ENCODE data around the gene TMPRSS11E.
"Not testable (repeated sequence)": the region's sequence is repeated elsewhere in the genome, so short reads cannot be mapped to it uniquely, and the experiment has no call there.

Gene TMPRSS11E

GRCh38 chr4:68463796-68464195 lies 16.5 kb downstream of the TMPRSS11E start:
- DNase-seq: no peak

GRCh38 chr4:68465058-68465457 lies 17.8 kb downstream of the TMPRSS11E start:
- no peak for DNase-seq

DNA sequence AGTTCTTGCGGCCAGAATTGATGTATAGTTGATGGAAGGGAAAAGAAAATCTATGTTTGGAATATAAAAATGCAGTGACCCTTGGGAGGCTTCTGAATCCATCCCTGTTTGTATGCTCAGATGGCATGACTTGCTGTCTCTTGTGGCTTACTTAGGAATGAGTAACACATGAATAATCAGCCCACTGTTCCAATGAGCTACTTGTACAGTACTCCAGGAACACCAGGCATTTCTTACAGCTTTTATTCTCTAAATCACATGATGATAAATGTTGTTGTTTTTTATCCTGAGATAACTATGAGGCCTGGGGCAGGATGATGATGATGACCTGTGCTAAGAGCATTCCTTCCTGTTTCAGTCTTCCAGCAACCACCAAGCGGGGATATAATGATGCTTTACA lies 18.9 kb downstream of the TMPRSS11E start:
- DNase-seq: no peak

GRCh38 chr4:68466751-68467150 lies 19.5 kb downstream of the TMPRSS11E start:
- no peak for DNase-seq

DNA sequence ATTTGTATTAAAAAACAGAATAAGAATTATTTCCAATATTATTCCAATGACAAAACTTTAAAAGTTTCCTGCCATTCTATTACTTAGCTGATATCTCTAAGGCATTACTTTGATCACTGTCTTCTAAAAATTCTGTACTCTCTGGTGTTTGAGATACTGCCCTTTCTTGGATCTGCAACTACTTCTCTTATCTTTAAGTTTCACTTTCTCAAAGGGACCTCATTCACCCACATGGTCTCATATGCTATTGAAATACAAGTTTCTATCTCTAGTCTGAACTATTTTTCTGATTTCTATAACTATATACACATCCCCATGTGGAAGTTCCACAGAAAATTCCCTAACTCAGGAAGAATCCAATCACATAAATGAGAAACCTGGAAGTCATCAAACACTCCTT lies 22.2 kb downstream of the TMPRSS11E start:
- no peak for DNase-seq

DNA sequence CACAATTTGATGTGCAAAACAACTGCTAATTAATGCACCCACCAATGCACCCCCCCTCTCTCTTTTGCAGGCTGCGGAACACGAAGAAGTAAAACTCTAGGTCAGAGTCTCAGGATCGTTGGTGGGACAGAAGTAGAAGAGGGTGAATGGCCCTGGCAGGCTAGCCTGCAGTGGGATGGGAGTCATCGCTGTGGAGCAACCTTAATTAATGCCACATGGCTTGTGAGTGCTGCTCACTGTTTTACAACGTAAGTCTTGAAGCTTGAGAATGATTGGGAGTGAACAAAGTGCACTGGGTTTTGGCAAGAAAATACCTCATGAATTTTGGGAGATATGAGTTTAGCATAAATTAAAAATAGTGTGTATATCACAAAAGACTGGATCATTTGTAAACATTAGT lies 28.9 kb downstream of the TMPRSS11E start:
- DNase-seq: no peak

DNA sequence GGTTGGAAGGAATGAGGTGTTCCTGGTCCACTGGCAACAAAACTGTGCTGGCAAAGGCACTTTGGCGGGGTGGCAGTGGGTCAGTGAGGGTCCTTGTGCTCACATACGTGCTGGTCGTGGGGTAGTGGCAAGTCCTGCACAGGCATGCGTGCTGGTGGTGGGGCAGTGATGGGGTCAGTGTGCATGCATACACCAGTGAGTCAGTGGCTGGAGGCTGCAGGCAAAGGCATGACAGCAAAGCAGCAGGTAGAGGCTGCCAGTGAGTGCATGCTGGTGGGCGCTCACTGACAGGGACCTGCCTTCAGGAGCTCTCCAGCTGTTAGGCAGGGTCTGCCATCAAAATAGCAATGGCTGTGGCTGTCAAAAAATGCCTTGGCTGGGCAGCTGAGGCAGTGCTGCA lies 42.1 kb downstream of the TMPRSS11E start:
- no peak for DNase-seq

DNA sequence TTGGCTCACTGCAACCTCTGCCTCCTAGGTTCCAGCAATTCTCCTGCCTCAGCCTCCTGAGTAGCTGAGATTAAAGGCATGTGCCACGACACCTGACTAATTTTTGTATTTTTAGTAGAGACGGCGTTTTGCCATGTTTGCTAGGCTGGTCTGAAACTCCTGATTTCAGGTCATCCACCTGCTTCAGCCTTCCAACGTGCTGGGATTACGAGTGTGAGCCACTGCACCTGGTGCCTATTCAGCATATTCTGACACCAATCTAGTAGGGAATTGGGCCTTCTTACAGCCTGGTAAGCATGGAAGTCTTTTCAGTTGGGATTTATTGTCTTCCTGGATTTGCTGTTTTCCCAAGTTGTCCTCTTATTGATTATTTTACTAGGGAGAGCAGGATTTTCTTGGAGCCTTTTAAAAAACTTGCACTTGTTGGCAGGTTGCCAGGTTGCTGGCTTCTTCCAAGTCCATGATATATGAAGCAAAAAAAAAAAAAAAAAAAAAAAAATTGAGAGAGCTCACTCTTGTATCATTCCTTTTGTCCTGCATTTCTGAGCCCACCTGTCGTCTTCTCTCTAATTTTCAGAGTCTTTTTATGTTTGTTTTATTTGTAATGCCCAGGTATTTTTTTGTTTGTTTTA lies 43.7 kb downstream of the TMPRSS11E start:
- no peak for DNase-seq

GRCh38 chr4:68494688-68495087 lies 47.4 kb downstream of the TMPRSS11E start:
- DNase-seq: no peak

DNA sequence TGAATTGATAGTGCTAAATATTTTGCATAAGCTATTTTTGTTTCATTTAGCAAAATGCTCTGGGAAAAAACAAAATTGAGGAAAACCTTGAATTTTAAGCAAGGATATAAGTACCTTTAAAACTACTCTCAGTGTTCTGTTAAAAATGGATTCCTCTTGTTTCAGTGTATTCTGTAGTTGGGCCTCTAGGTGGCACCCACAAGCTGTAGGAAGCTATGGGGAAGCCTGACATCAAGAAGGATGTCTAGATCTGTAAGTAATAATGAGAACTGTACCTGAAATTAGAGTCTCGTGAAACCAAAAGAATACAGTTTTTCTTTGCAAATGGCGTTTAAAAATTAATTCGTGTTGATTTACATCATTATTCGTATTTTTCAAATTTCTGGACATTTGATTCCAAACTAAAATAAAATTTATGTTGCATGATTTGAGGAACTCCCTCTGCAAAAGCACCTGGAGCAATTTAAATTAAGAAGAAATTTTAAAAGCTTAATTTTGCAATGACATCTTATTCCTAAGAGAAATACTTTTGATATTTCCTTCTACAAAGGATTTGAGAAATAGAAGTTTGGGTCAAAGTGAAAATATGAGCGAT lies 51.2 kb downstream of the TMPRSS11E start:
- peak; percentile 56 for DNase-seq

GRCh38 chr4:68499021-68499420 lies 51.8 kb downstream of the TMPRSS11E start:
- DNase-seq: no peak

DNA sequence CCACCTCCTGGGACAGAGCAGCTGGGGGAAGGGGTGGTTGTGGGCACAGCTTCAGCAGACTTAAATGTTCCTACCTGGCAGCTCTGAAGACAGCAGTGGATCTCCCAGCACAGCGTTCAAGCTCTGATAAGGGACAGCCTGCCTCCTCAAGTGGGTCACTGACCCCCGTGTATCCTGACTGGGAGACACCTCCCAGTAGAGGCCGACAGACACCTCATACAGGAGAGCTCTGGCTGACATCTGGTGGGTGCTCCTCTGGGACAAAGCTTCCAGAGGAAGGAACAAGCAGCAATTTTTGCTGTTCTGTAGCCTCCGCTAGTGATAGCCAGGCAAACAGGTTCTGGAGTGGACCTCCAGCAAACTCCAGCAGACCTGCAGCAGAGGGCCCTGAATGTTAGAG lies 56.2 kb downstream of the TMPRSS11E start:
- not testable (repeated sequence) for DNase-seq

DNA sequence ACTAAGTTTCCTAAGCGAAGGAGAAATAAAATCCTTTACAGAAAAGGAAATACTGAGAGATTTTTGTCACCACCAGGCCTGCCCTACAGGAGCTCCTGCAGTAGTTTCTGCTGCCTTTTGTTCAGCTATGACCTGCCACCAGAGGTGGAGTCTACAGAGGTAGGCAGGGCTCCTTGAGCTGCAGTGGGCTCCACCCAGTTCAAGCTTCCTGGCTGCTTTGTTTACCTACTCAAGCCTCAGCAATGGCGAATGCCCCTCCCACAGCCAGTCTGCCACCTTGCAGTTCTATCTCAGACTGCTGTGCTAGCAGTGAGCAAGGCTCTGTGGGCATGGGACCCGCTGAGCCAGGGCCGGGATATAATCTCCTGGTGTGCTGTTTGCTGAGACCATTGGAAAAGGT lies 57.6 kb downstream of the TMPRSS11E start:
- not testable (repeated sequence) for DNase-seq

DNA sequence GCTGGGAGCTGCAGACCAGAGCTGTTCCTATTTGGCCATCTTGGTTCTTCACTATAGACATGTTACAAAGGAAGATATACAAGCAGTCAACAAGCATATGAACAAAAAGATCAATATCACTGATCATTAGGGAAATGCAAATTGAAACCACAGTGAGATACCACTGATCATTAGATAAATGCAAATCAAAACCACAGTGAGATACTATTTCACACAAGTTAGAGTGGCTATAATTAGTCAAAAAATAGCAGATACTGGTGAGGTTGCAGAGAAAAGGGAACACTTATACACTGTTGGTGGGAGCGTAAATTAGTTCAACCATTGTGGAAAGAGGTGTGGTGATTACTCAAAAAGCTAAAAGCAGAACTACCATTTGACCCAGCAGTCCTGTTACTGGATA lies 58.2 kb downstream of the TMPRSS11E start:
- DNase-seq: not testable (repeated sequence)

GRCh38 chr4:68518889-68519288 lies 71.6 kb downstream of the TMPRSS11E start:
- no peak for DNase-seq

DNA sequence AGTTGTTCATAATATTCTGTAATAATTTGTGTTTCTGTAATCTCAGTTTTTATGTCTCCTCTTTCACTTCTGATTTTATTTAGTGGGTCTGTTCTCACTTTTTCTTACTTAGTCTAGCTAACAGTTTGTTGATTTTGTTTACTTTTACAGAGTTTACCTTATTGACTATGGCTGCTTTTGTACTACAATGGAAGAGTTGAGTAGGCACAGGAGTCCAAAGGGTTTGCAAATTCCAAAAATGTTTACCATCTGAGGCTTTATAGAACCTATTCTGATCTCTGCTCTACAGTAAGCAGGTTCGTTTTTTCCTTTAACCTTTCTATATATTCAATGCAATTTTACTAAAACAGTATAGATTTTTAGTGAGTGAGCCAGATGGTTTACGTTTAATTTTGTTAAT lies 73.7 kb downstream of the TMPRSS11E start:
- no peak for DNase-seq

DNA sequence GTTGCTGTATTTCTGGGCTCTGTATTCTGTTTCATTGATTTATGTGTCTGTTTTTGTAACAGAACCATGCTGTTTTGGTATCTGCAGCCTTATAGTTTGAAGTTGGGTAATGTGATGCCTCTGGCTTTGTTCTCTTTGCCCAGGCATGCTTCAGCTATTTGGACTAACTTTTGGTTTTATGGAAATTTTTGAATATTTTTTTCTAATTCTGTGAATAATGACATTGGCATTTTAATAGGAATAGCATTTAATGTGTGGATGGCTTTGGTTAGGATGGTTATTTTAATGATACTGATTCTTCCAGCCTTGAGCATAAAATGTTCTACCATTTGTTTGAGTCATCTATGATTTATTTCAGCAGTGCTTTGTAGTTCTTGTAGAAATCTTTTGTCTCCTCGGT lies 75.0 kb downstream of the TMPRSS11E start:
- not testable (repeated sequence) for DNase-seq

- no peak for DNase-seq
Observed at GRCh38 chr4:68535974-68536373, 88.7 kb downstream of the TMPRSS11E start.

DNA sequence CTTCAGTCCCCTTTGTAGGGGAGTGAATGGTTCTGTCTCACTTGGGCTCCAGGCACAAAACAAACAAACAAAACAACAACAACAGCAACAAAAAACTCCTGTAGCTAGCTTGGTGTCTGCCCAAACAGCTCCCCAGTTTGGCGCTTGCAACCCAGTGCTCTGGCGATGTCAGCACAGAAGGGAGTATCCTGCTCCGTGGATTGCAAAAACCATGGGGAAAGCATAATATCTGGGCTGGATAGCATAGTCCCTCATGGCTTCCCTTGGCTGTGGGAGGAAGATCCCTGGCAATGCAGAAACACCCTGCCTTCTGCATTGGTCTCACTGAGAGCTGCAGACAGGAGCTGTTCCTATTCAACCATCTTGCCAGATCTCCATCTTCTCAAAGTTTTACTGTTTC lies 89.1 kb downstream of the TMPRSS11E start:
- no peak for DNase-seq

DNA sequence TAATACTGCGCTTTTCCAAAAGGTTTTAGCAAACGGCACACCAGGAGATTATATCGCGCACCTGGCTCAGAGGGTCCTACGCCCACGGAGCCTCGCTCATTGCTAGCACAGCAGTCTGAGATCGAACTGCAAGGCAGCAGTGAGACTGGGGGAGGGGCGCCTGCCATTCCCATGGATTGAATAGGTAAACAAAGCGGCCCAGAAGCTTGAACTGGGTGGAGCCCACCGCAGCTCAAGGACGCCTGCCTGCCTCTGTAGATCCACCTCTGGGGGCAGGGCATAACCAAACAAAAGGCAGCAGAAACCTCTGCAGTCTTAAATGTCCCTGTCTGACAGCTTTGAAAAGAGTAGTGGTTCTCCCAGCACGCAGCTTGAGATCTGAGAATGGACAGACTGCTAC lies 95.5 kb downstream of the TMPRSS11E start:
- not testable (repeated sequence) for DNase-seq

Measured in suppressor macrophage treated with lipopolysaccharide for 4 hours (primary cell).